Placental epithelial cell (primary cell): ENCODE results near the gene WNT11. TPM values are rescaled to one million over a fixed set of nuclear protein-coding genes. Genes with fewer than 3 reads are reported as not detected.

ENCODE experiments used
- total RNA-seq: library from RNA; depleted of rRNA; stranded (reverse); fragments of >200 nt; gene quantifications from 2 replicates; pipeline ENCODE4 v1.2.3, GENCODE V29; 2012

Gene WNT11
- total RNA-seq, result 34.4 and 34.5 TPM in 2 replicates

GRCh38 chr11:76206327-76207081 is at the start of gene WNT11:
WNT11 (minus strand) TSS chr11:76206502; CDS start chr11:76206407, 95 bp downstream.

Other genes with a start within 250 kb of the WNT11 start
- 39.3 and 51.9 TPM in 2 replicates for gene THAP12, start 174.6 kb upstream of the WNT11 start, total RNA-seq
- gene GVQW3, start 174.8 kb upstream of the WNT11 start, total RNA-seq, result 0.54 and 1.6 TPM in 2 replicates
- 20.0 and 27.2 TPM in 2 replicates for gene EMSY, start 238.5 kb upstream of the WNT11 start, total RNA-seq